GM19455 (cell line): ENCODE measurements around the gene LLGL1.
"Not testable (repeated sequence)": the region's sequence is repeated elsewhere in the genome, so short reads cannot be mapped to it uniquely, and the experiment has no call there.

Source experiments
- ATAC-seq: cut with Tn5 transposase; IDR thresholded peaks from one replicate; pipeline ENCODE4 v1.9.1; 2021; ENCODE audit not compliant: unreplicated experiment

LLGL1 gene

GRCh38 chr17:18191967-18192366 is 33.5 kb upstream of the LLGL1 start:
- ATAC-seq, result no peak

- ATAC-seq, result no peak
Observed at GRCh38 chr17:18194394-18194793, 31.0 kb upstream of the LLGL1 start.

- ATAC-seq, result no peak
Observed at GRCh38 chr17:18194804-18195203, 30.6 kb upstream of the LLGL1 start.

GRCh38 chr17:18195246-18195645 is 30.2 kb upstream of the LLGL1 start:
- no peak for ATAC-seq

GRCh38 chr17:18197535-18198194 is 27.8 kb upstream of the LLGL1 start:
- no peak for ATAC-seq

- ATAC-seq, result no peak
Observed at GRCh38 chr17:18198530-18198929, 26.9 kb upstream of the LLGL1 start.

- ATAC-seq, result no peak
Observed at GRCh38 chr17:18201108-18201507, 24.3 kb upstream of the LLGL1 start.

GRCh38 chr17:18203308-18203707 is 22.1 kb upstream of the LLGL1 start:
- no peak for ATAC-seq

GRCh38 chr17:18205861-18206260 is 19.6 kb upstream of the LLGL1 start:
- no peak for ATAC-seq

- no peak for ATAC-seq
Observed at GRCh38 chr17:18206962-18207361, 18.5 kb upstream of the LLGL1 start.

- ATAC-seq, result no peak
Observed at GRCh38 chr17:18208092-18208491, 17.3 kb upstream of the LLGL1 start.

GRCh38 chr17:18213666-18214270 is 11.7 kb upstream of the LLGL1 start:
- no peak for ATAC-seq

- not testable (repeated sequence) for ATAC-seq
Observed at GRCh38 chr17:18216906-18217305, 8.5 kb upstream of the LLGL1 start.

GRCh38 chr17:18217412-18218015 is 7.9 kb upstream of the LLGL1 start:
- ATAC-seq, result no peak

- no peak for ATAC-seq
Observed at GRCh38 chr17:18218756-18219415, 6.5 kb upstream of the LLGL1 start.

- no peak for ATAC-seq
Observed at GRCh38 chr17:18224053-18224386, 1.4 kb upstream of the LLGL1 start.

GRCh38 chr17:18224387-18225120 is 881 bp upstream of the LLGL1 start:
- no peak for ATAC-seq

GRCh38 chr17:18225642-18226283 is 328 bp downstream of the LLGL1 start:
- no peak for ATAC-seq

GRCh38 chr17:18226284-18226945 is 980 bp downstream of the LLGL1 start:
- no peak for ATAC-seq

GRCh38 chr17:18227635-18228034 is 2.2 kb downstream of the LLGL1 start:
- no peak for ATAC-seq
